Tibial artery (tissue), 4 donors: ENCODE results near the gene ST3GAL2.
"Not testable (repeated sequence)": the region's sequence is repeated elsewhere in the genome, so short reads cannot be mapped to it uniquely, and the experiment has no call there.

Experiments
- DNase-seq, 2 donors: peaks; one replicate each; pipeline ENCODE4 v3.0.0-alpha.2; 2019
- H3K27ac ChIP-seq, 2 donors: fragments of 200-600 bp; sonication (generic) in 1 of 2; 1 replicate in 1 of 2; 2 replicates in 1 of 2; pipeline ENCODE4 v1.5.1; 2018 to 2019; ENCODE audit warnings: mild to moderate bottlenecking in 1 of 2
- H3K27me3 ChIP-seq, 2 donors: fragments of 200-600 bp; sonication (generic) in 1 of 2; one replicate each; pipeline versions ENCODE4 v1.5.1 to v1.6.0; 2016 to 2019
- H3K36me3 ChIP-seq, 3 donors: fragments of 200-600 bp; sonication (generic) in 2 of 3; one replicate each; pipeline ENCODE4 v1.5.1; 2016 to 2019; ENCODE audit warnings: mild to moderate bottlenecking in 2 of 3
- H3K4me1 ChIP-seq, 4 donors: fragments of 200-600 bp; sonication (generic) in 2 of 4; 1 replicate in 3 of 4; 2 replicates in 1 of 4; pipeline ENCODE4 v1.5.1; 2016 to 2019
- H3K4me3 ChIP-seq, 2 donors: fragments of 200-600 bp; sonication (generic) in 1 of 2; 1 replicate in 1 of 2; 2 replicates in 1 of 2; pipeline ENCODE4 v1.5.1; 2018 to 2019; ENCODE audit warnings: mild to moderate bottlenecking in 2 of 2
- H3K9me3 ChIP-seq, 3 donors: fragments of 200-600 bp; sonication (generic) in 1 of 3; one replicate each; pipeline ENCODE4 v1.5.1; 2016 to 2019
- intact Hi-C: fragments of 100-400 bp; cut with DNase I; formaldehyde crosslinking; loops from one replicate; pipeline ENCODE4 v1.15.0; 2023; ENCODE audit warnings: low total_unique reads
- TF ChIP-seq, protein P1 (sequence below), 2 experiments: fragments of 200-600 bp in 1 of 2; fragments of 450-650 bp in 1 of 2; IDR thresholded peaks; one replicate each; pipeline ENCODE4 v1.5.1; 2017 to 2019; ENCODE audit warnings: antibody characterized with exemption in 2 of 2, mild to moderate bottlenecking in 1 of 2, moderate library complexity in 1 of 2

The ST3GAL2 gene

DNA sequence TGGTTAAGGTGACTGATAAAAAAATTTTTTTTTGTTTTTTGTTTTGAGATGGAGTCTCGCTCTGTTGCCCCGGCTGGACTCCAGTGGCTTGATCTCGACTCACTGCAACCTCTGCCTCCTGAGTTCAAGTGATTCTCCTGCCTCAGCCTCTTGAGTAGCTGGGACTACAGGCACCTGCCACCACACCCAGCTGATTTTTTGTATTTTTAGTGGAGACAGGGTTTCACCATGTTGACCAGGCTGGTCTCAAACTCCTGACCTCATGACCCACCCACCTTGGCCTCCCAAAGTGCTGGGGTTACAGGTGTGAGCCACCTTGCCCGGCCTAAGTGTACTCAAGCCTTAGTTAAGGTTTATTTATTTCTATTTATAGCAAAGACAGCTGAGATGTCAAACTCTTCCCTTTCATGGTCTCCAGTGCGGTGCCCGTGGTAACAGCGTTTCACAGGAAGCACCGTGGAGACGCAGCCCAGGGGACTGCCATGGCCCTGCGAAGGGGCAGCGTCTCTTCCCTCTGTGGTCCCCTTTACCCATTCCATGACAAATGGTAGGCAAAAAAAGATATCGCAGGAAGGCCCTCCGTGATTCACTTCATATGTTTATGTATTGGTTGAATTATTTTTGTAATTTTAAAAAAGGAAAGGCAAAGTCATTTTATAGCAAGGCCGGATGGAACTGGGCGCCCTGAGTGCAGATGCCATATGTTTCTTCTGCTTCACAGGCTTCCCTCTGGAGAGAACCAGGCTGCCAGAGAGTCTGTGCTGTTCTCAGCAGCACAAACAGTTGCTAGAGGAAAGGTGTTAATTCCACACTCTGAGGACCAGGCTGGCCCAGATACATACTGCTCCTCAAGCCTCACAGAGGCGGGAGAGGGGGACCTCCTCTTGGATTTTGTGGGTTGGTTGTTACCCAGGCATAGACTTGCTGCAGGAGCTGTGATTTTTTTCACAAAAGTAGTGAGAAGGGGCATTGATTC is 63.0 kb downstream of the ST3GAL2 start:
- intact Hi-C loops, result no loop called here
- DNase-seq, result no peak
- Histone ChIP-seq H3K9me3 (no peaks in the 10 kb centered on the region), H3K4me3 (no peak overlapping the region), H3K4me1 (peaks cover 0 to 25% (median 19%) of the 10 kb centered on the region in 4 donors), H3K27me3 (no peaks in the 10 kb centered on the region), H3K27ac (peak overlapping the region in 1 of 2 donors; percentile 21), H3K36me3 (peaks cover 26 to 41% (median 35%) of the 10 kb centered on the region in 3 donors)
- TF ChIP-seq, protein P1, sequence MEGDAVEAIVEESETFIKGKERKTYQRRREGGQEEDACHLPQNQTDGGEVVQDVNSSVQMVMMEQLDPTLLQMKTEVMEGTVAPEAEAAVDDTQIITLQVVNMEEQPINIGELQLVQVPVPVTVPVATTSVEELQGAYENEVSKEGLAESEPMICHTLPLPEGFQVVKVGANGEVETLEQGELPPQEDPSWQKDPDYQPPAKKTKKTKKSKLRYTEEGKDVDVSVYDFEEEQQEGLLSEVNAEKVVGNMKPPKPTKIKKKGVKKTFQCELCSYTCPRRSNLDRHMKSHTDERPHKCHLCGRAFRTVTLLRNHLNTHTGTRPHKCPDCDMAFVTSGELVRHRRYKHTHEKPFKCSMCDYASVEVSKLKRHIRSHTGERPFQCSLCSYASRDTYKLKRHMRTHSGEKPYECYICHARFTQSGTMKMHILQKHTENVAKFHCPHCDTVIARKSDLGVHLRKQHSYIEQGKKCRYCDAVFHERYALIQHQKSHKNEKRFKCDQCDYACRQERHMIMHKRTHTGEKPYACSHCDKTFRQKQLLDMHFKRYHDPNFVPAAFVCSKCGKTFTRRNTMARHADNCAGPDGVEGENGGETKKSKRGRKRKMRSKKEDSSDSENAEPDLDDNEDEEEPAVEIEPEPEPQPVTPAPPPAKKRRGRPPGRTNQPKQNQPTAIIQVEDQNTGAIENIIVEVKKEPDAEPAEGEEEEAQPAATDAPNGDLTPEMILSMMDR (IDR thresholded peaks at IDR 0.05), result no peak

DNA sequence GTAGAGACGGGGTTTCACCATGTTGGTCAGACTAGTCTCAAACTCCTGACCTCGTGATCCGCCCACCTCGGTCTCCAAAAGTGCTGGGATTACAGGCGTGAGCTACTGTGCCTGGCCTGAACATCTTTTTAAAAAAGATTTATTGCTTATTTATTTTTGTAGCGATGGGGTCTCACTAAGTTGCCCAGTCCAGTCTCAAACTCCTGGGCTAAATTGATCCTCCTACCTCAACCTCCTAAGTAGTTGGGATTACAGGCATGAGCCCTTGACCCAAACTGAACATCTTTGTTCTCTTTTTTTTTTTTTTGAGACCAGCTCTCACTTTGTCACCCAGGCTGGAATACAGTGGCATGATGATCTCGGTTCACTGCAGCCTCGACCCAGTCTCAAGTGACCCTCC is 64.7 kb downstream of the ST3GAL2 start:
- peaks cover 43 to 58% (median 50%) of the 10 kb centered on the region in 3 donors for H3K36me3 ChIP-seq
- peak overlapping the region in 1 of 2 donors; percentile 21 for H3K27ac ChIP-seq
- intact Hi-C loops, result no loop called here
- no peak overlapping the region for H3K4me3 ChIP-seq
- TF ChIP-seq, protein P1 (IDR thresholded peaks at IDR 0.05), result no peak
- no peaks in the 10 kb centered on the region for H3K9me3 ChIP-seq
- no peak for DNase-seq
- no peaks in the 10 kb centered on the region for H3K27me3 ChIP-seq
- peaks cover 0 to 16% (median 7%) of the 10 kb centered on the region in 4 donors for H3K4me1 ChIP-seq

DNA sequence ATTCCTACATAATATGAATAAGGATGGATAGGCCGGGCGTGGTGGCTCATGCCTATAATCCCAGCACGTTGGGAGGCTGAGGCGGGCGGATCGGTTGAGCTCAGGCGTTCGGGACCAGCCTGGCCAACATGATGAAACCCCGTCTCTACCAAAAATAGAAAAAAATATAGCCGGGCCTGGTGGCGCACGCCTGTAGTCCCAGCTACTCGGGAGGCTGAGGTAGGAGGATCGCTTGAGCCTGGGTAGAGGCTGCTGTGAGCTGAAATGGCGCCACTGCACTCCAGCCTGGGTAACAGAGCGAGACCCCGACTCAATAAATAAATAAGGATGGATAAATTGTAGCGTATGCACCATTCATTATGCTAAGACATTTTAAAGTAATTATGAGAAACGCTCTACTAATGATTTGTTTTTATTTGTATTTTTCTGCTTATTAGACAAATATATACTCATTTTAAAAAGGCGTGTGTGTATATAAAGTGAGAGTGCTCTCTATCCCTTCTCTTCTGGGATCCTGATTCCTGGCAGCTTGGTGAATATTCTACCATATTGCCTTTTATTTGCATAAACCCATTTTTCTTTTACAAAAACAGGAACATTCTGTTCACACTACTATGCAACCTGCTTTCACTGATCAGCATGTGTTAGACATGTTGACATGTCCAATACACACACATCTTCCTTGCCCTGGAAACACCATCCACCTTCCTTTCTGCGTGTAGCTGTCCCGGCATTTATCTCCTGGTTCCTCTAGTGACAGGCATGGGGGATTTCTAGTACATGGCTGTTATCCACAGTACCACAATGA is 65.8 kb downstream of the ST3GAL2 start:
- intact Hi-C loops, result no loop called here
- Histone ChIP-seq H3K4me1 (peaks cover 0 to 16% (median 7%) of the 10 kb centered on the region in 4 donors), H3K27ac (no peak overlapping the region), H3K4me3 (no peak overlapping the region), H3K27me3 (no peaks in the 10 kb centered on the region), H3K36me3 (peaks cover 44 to 69% (median 58%) of the 10 kb centered on the region in 3 donors), H3K9me3 (no peaks in the 10 kb centered on the region)
- no peak for DNase-seq
- TF ChIP-seq, protein P1 (IDR thresholded peaks at IDR 0.05), result no peak

DNA sequence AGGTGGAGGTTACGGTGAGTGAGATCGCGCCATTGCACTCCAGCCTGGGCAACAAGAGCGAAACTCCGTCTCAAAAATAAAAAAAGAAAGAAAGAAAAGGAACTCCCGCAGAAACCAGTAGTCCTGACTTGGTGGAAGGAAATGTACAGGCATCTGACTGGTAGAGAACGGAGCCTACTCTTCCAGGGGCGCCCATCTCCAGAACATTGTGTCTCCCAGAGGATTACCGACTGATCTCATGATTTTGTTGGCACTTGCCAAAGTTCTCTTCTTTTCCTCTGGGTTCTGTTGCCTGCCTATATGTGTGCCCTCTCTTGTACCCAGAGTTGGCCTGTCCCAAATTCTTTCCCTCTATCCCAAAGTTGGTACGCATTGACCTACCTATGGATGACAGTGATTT is 68.0 kb downstream of the ST3GAL2 start:
- intact Hi-C loops, result no loop called here
- Histone ChIP-seq H3K27ac (no peak overlapping the region), H3K9me3 (no peaks in the 10 kb centered on the region), H3K4me1 (peaks cover 0 to 16% (median 6%) of the 10 kb centered on the region in 4 donors), H3K36me3 (peaks cover 56 to 84% (median 72%) of the 10 kb centered on the region in 3 donors), H3K4me3 (no peak overlapping the region), H3K27me3 (no peaks in the 10 kb centered on the region)
- no peak for DNase-seq
- TF ChIP-seq, protein P1 (IDR thresholded peaks at IDR 0.05), result no peak

DNA sequence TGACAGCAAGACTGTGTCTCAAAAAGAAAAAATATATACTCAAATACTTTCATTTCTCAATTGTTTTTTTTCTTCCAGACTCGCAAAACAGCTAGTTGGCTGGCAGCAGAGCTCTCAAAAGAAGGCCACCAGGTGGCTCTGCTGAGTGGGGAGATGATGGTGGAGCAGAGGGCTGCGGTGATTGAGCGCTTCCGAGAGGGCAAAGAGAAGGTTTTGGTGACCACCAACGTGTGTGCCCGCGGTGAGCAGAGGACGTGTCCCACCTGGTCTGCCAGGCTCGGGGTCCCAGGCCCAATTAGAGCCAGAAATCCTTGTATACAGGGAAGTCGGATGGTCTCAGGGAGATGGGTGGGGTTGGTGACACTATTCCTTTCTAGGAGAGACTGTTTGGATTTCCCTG is 68.8 kb downstream of the ST3GAL2 start:
- H3K4me1 ChIP-seq, H3K9me3 ChIP-seq, H3K27ac ChIP-seq, intact Hi-C loops, H3K27me3 ChIP-seq, H3K4me3 ChIP-seq: not testable (repeated sequence)
- TF ChIP-seq, protein P1 (IDR thresholded peaks at IDR 0.05), result peak; percentile 52 to 56
- H3K36me3 ChIP-seq, result peaks cover 63 to 88% (median 75%) of the 10 kb centered on the region in 3 donors
- peak in 1 of 2 donors; percentile 24 for DNase-seq
